Ramos (cell line): ENCODE data around the gene AOPEP.

Source experiments
- in situ Hi-C: fragments of 300-500 bp; cut with MboI; formaldehyde crosslinking; loops from one replicate; pipeline ENCODE4 v1.14.3; 2022; ENCODE audit warnings: low sequenced_read_pairs; ENCODE audit not compliant: unreplicated experiment

AOPEP gene

DNA sequence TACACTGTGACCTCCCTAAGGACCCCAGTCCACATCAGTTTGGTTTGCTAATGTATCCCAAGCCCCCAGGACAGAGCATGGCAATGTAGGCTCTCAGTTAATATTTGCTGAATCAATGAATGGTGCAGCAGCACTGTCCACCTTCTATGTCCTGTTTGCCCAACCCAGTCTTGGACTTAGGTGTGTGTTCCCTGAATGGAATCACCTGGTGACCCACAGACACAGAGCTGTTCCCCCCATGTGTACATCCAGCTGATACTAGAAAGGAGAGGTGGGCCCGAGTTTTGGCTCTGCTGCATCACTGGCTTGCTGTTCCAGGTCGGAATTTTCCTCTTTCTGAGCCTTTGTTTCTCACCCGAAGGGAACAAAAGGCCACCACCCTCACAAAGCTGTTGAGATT lies 180.2 kb downstream of the AOPEP start:
- in situ Hi-C loops, result no loop called here

DNA sequence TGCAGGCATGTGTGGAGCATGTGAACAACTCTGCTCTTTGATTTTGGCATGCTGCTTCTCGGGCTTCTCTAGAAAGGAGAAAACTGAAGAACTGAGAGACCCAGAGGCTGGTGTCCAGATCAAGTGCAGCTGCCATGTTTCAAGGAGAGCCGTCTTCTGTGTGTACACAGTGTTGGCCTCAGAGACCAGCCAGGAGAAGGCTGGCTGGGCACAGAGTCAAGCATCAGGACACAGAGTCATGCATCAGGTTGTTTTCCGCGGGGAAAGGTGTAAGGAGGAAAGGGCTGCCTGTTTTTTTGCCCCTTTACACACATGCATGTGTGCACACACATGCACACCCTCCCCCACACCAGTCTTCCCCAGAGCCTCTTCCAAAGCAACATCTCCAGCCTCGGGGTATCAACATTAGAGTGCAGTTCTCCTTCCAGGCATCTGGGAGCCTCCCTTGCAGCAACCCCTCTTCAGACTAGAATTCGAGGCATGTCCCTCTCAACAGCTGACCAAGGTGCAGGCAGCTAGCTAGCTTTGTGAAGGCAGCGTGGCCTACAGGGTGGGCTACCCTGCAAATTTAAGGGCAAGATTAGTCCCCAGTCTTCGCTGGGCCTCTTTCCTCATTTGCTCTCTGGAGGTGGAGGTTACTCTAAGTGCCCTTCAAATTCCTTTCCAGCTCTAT lies 180.9 kb downstream of the AOPEP start:
- in situ Hi-C loops, result no loop called here

DNA sequence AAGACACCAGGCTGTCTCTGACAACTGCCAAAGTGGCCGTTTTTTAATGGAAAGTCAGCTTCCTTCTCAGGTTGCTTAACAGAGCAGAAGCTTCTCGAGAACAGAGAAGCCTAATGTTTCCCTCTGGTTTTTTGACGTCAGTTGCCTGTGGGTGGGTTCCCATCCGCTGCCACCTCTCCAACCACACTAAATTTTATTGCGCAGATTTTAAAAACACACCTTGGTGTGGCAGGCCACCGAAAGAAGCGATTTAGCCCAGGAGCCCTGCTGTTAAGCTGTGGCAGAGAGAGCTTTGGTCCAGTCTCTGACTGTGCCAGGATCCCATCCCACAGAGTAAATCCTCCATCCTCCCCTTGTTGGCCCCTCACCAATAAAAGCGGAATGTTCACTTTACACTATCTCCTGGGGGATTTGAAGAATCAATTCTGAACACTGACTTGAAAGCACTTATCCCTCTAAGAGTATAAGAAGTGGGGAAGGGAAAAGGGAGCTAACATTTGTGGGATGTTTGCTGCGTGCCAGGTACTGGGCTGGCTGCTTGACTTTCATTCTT lies 181.6 kb downstream of the AOPEP start:
- in situ Hi-C loops, result no loop called here

DNA sequence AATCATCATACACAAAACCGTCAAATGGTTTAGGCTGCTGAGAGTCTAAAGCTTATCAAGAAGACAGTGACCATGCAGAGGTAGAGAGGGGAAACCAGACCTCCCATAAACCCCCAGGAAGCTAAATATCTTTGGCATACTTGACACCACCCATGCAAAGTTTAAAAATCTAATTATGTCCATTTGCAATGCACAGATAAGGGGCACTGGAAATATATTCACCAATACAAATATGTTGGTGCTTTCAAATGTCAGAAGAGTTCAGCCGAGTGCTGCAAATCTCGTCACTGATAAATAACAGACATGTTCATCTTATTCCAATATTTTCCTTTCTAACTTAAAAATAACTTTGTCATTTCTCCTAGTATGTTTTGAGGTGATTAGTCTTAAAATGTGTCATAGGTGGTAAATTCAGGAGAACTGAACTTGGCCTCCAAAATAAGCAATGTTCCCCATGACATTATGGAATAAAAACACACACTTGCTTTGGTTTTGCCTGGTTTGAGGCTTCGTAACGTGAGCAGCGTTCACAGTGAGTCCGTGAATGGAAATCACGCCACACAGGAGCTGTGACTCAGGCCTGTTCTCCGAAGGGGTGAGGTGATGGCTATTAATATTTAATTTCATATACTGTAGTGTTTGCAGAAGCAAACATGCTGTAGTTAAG lies 182.2 kb downstream of the AOPEP start:
- in situ Hi-C loops, result no loop called here

DNA sequence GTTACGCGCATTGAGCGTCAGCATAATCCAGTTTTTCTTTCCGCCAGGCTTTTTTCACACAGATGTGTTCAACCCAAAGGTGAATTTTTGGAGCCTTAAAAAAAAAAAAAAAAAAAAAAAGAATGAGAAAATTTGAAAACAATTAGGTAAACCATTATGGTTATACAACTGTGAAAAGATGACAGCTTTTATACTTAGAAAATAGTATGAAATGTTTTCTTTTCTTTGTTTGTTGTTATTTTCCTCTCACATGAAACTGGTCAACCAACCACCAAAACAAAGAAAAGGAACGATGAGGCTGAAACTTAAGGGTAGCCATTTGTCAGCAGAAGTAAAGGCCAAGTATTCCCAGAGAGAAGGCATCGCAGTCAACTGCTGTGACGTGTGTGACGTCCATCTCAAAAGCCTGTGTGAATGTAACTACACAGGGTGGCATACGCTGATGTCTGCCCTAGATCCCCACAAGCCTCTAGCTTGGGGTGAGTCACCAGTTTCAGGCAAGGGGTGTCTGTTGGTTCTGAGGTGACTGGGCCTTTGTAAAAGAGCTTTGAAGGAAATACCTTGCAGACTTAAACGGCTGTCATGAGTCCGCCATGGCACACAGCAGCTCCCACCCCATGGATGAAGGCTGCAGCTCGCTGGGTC lies 182.9 kb downstream of the AOPEP start:
- in situ Hi-C loops, result no loop called here

DNA sequence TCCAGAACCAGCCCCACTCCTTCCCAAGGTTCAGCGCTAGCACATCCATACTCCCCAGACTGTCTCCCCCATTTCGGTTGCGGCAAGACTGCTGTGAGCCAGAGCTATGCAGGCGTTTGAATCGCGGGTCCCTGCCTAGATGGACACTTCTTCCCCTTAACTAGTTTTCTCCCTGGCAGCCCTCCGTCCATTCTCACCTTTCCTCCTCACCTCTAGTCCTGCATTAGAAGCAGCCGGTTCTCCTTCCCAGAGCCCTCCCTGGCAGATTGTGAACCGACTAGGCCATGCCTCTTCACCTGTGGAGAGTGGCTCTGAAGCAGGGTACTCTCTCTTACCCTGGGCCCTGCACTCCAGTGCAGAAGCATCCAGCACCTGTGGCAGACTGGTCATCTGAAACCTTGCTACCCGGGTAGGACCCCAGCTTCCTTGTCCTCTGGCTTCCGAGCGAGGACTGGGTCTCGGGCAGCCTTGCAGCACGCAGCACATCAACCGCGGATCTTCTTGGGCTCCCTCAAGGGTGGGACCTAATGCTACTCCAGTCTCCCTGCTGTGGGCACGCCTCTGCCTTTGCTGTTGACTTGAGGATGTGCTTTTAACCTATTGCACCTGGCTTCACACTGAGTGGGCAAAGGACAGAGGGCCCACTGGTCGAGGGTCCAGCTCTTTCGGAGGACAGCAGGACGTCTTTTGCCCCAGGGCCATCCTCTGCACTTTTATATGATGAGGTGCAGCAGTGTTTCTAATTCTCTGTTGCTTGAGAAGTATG lies 183.6 kb downstream of the AOPEP start:
- in situ Hi-C loops, result loop anchor here (10.0 kb wide), 2 partner anchors 125 to 225 kb away; no protein-coding TSS in a partner anchor

DNA sequence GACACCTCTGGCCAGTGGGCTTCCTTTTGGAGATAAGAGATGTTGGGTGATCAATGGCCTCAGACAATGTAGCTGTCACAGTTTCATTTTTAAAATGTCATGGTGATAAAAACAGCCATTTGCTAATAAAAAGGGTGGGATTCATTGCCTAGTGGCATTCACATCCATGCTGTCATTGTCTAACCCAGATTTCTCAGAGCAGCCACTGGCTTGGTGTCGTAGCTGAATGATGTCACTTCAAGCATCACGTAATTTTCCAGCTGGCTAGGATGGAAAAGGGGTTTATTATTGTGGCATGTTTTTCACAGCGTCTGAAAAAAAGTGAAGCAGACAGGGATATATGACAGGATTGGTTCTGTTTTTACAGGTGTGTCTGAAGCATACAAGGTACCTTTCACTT lies 184.7 kb downstream of the AOPEP start:
- in situ Hi-C loops, result loop anchor here (10.0 kb wide), 2 partner anchors 126 to 226 kb away; no protein-coding TSS in a partner anchor

DNA sequence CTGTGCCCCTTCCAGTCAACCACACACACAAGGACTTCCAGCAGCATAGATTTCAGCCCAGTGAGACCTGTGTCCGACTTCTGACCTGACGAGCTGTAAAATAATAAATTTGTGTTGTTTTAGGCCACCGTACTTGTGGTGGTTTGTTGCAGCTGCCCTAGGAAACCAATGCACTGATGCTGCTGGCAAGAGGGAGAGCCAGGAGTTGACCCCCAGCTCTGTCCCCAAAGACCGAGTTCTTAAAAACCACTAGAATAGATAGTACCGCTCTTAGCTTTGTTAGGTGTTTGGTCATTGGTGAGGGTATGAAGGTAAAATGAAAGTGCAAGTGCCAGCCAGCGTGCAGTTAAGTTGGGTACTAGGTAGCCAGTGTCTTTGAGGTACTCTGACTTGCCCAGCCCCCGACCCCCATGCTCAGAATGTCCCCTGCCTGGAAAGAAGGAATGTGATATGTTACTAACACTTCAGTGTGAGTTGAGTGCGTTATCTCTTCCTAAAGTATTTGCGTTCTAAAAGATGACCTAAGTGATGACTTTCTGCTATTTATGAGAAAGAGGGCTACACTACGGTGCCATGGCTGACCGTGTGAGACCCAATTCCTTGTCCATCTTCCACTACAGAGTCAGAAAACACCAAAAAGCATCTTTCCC lies 185.6 kb downstream of the AOPEP start:
- in situ Hi-C loops, result loop anchor here (10.0 kb wide), 2 partner anchors 127 to 227 kb away; no protein-coding TSS in a partner anchor

DNA sequence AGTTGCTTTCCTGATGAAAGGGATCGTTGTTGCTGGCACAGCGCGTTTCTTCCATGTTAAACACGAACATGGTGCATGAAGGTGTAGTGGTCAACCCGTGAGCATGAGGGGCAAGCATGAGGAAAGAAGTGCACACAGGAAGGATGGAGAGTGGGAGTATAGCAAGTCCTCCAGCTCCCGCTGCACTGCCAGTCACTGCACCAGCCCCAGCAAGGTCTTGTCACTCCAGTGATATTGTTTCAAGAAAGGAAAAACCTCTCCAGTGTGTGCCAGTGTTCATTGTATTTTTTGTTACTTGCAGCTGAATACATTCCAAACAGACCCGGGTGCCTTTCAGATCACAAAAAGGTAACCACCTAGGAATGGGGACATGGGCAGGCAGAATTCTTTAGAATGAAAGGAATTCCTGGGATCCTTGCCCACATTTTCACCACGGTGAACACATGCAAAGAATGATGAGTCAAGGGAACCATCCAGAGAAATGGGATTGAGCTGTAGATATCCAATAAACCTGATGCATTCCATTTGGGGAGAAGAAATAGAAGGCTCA lies 186.3 kb downstream of the AOPEP start:
- in situ Hi-C loops, result loop anchor here (10.0 kb wide), 2 partner anchors 128 to 228 kb away; no protein-coding TSS in a partner anchor

DNA sequence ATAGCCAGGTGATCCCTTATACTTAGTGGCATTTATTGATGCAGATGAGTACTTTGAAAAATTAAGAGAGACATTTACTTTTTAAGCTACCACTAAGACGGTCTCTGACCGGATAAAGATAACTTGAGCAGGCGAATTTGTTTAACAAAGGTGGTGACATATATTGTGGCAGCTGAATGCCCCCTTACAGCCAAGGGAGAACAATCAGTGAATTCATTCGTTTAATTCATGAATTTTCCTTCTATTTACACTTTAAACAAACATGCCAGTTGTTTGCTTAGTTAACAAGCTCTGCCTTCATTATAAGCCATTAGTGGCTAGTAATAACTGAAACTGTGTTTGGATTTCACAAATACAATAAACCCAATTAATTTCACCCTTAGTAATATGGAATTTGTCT lies 187.1 kb downstream of the AOPEP start:
- in situ Hi-C loops, result loop anchor here (10.0 kb wide), 2 partner anchors 129 to 229 kb away; no protein-coding TSS in a partner anchor

DNA sequence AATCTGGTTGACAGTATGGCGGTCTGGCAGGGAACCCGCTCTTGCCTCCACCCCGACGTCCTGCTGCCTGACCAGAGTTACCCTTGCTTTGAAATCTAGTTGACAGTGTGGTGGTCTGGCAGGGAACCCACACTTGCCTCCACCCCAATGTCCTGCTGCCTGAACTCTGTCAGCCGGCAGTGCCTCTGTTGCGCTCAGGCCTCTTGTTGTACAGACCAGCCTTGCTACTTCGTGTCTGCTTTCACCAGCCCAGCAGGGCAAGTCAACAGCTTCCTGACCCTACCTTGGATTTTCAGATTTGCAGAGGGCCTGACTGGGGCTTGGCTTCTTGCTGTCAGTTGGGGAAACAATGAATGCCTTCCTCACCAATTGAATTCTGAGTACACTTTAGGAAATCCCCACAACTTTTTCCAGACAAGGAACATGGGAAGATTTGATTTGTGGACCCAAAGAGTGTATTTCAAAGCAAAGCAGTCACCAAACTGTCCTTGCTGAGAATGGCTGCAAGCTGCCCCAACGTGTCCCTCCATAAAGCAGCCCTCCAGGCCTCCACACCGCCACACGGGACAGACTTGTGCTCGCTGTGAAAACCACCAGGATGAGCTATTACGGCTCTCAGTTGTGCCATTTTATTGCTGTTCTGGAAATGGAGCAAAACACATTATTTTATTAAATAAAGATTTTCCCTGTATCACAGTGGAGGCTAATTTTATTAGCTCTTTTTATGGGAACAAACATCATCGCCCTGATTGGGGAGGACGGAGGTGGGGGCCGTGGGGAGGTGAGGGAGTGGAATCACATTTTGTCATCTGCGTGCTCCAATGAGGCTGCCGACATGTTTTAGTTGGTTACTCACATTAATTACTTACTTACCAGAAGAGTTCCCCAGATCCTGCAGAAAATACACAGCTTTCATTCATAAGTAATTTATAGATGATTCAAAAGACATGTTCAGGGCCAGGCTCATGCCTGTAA lies 189.3 kb downstream of the AOPEP start:
- in situ Hi-C loops, result loop anchor here (10.0 kb wide), 2 partner anchors 131 to 231 kb away; no protein-coding TSS in a partner anchor

DNA sequence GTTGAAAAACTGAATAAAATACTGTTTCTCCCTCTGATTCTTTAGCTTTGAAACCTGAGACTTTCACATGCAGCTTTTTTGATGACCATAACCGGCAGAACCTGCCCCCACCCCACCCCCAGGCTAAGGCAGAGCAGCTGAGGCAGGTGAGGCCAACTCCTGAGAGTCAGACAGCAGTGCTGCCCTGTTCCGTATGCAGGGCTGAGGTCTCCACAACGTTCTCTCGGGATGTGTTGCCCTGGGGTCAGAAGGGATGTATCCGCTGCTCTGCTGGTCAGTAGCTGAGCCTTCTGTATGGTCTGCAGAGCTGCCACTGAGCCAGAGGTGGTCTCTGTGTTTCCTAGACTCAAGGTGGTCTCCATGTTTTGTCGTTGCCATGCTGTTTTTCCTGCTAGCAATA lies 190.5 kb downstream of the AOPEP start:
- in situ Hi-C loops, result loop anchor here (10.0 kb wide), 2 partner anchors 132 to 232 kb away; no protein-coding TSS in a partner anchor

DNA sequence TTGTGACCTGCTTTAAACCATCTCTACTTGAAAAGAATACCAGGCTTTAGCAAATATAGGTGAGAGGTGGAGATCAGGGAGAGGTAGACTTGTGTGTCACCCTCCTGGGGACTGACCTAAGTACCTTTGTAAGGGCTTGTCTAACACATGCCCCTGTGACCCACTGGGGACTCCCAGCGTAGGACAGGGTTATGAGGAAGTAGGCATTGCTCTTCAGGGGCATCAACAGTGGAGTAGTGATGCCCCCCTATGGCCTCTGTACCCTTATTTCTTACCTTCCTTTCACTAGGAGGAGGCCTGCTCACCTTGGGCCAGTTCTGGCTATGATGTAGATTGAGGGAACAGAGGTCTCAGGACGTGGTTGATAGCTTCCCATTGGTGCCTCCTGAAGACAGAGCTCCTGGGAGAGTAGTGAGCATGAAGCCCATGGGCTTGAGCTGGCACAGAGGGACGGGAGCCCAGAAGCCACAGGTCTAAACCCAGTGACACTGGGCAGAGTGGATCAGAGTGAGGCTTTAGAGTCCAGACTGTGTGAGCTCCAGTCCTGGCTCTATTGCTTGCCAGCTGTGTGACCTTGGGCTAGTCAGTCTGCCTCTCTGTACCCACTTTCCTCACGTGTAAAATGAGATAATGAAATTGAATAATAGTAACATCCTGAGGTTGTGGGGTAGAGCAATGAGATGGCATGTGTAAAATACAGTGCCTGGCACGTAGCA lies 191.7 kb downstream of the AOPEP start:
- in situ Hi-C loops, result loop anchor here (10.0 kb wide), 2 partner anchors 133 to 233 kb away; no protein-coding TSS in a partner anchor

DNA sequence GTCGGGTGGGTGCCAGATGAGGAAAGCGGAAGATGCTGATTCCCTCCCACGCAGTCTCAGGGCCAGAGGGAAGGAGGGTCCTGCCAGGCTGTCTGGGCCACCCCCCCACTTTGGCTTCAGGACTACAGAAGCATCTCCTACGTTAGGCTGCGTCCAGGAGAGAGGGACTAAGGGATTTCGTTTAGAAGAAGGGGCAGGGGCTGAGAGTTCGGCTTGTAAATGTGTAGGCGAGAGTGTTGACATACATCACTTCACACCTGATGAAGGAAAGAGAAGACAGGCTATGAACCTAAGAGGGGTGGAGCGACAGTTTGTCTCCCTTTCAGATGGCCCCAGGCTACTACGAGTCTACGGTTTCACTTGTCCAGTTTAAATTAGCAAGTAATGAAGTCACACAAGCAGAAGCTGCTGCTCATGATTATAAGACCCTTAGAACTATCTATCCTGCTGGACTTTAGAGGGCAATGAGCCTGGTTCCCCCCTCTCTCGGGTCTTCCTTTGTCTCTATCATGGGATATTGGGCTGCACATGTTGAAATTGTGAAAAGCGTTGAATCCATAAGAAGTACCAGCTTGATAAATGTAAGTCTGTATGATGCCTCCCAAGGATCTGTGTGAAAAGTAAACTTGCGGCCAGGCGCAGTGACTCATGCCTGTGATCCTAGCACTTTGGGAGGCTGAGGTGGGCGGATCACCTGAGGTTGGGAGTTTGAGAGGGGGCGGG lies 193.0 kb downstream of the AOPEP start:
- in situ Hi-C loops, result loop anchor here (10.0 kb wide), 2 partner anchors 135 to 235 kb away; no protein-coding TSS in a partner anchor

DNA sequence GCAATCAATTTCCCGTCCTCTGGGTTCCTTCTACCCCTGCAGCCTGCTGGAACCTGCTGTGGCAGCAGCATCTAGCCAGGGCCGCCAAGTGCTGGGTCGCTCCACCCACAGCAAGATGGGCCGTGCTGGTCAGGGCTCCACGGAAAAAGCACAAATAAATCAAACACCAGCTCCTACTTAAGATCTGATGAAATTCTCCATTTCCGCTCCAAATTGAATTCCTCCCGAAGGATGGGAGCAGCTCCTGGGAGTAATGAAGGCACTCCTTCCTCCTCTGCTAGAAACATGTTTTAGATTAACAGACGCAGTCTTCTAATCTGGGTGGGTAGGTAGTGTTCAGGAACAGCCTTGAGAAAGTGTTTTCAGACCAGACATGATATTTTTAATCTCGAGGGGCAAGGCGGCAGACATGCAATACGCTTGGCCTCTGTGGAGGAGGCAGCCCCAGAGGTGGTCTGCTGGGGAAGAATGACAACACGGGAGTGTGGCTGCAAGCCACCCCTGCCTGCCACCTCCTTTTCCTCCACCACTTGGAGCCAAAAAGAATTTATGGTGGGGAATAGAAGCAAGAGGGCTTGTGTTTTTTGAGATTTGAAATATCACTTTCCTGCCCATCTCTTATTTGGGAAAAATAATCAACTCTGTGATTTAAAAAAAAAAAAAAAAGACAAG lies 194.1 kb downstream of the AOPEP start:
- in situ Hi-C loops, result no loop called here

DNA sequence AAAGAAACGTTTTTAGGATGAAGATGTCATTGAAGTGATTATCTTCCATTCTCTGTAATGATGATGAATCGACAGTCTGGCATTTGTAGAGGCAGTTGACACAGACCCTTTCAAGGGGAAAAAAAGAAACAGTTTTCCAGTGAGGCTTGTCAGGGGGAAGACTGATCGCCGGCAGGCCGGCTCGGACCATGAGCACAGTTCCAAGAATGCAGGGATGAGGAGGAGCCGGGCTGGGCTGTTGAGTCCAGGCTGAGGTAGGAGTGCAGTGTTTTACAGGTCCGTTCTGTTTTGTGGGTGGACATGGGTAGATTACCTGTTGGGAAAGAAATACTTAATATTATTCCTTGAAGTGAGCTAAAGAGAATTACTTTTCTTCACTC lies 194.6 kb downstream of the AOPEP start:
- in situ Hi-C loops, result no loop called here
